GM21515 (cell line): Measurements from ENCODE around the gene EFCAB8.
"Not testable (repeated sequence)": the region's sequence is repeated elsewhere in the genome, so short reads cannot be mapped to it uniquely, and the experiment has no call there.

ENCODE experiments used
- ATAC-seq: cut with Tn5 transposase; IDR thresholded peaks from one replicate; pipeline ENCODE4 v1.9.1; 2021; ENCODE audit not compliant: unreplicated experiment

EFCAB8 gene

DNA sequence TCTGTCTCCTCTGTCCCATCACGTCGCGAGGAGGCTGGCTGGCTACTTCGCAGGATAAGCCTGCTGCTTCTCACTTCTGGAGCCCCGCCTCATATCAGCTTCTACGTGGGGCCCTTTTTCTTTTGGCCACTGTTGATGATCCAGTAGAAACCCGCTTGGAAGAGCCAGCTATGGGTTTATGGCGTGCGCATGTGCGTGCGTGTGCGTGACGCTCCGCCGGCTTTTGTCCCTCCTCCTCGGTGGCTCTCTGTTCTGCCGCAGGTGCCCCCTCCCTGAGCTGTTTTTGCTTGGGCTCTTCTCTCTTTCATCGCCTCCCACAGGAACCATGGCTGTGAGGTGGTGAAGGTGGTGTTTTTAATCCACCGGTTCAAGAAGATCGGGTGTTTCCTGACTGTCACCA lies 26.5 kb downstream of the EFCAB8 start:
- ATAC-seq = no peak

DNA sequence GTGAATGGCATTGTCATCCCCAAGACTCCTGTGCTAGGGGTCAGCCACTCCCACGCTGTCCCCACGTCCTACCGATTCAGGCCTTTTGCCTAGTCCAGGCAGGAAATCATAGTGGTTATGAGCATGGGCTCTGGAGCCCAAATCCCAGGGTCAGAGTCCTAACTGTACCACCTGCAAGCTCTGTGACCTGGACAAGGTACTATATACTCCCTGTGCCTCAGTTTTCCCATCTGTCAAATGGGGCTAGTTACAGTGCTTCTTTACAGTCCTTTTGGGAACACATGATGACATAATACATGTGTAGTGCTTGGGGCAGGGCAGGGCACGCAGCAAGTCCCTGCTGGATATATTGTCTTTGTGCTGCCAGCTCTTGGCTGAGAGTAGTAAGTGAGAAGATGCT lies 27.2 kb downstream of the EFCAB8 start:
- ATAC-seq = no peak

DNA sequence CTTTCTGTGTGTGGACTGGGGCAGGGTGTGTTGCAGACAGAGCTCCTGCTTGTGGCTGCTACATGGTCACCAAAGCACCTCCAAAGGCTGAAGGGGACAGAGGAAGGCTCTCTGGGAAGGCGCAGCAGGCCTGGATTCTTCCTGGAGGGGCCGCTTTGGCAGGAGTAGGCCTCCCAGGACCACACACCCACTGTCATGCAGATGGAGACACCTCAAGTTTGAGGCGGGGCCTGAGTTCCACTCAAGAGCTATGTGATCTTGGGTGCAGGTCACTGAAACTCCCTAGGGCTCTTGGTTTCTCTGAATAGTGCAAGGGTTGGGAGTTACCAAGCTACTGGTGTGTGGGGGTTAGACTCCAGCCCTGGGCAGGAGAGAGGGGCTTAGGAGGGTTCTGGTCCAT lies 27.9 kb downstream of the EFCAB8 start:
- ATAC-seq = no peak

DNA sequence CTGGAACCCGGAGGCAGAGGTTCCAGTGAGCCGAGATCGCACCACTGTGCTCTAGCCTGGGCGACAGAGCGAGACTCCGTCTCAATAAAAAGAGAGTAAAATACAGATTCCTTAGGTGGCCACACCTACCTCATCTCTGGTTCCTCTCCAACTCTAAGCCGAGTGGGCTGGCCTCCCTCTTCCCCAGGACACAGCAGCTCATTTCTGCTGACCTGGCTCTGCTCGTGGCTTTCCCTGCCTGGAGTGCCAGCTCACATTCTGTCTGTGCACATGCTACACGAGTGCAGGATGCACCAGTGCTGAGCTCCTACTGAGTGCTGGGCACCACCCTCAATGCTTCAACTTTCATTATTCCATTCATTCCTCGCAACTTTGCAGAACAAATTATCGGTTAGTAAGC lies 28.8 kb downstream of the EFCAB8 start:
- no peak for ATAC-seq

DNA sequence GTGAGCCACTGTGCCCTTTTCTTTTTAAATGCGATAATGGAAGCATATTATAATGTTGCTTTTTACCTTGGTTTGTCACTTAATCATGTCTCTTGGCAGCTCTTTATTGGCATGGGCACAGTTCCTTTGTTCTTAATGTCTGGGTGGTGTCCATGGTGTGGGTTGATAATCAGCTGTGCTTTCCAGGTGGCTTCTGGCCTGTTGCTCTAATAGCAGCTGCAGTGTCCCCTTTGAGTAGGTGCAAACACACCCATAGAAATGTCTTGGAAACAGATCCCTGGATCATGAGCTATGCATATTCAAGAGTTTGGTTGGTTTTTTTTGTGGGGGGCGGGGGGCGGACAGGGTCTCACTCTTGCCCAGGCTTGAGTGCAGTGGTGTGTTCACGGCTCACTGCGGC lies 29.9 kb downstream of the EFCAB8 start:
- ATAC-seq = no peak

DNA sequence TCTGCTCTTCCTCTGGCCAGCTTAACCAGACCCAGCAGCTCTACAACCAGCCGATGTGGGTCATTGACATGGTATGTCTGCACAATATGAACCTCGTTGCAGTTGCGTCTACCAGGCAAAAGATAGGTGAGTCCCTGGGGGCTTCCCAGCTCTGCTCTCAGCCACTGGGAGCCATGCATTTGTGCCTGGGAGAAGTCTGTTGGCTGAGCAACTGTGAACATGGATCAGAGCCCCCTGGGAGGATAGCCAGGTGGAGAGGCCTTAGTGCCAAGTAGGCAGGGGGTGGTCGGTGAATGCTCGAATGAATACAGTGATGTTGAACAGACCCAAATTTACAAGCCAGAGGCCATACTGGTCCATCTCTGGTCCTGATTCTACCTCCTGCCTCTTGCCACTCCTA lies 30.6 kb downstream of the EFCAB8 start:
- ATAC-seq = no peak

DNA sequence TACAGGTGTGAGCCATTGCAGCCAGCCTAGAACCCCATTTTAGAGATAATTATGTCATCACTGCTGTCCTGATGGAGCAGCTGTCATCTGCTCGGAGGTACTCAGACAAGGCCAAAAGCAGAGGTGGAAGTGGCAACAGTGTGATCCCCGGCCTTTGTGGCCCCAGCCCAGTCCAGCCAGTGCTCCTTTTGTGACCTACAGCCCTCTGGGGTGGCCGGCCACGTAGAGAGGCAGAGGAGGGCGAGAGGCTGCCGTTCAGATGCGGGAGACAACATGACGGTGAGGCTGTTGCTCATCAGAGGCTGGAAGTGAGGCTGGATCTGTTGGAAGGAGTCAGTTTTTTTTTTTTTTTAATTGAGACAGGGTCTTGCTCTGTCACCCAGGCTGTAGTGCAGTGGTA lies 32.8 kb downstream of the EFCAB8 start:
- no peak for ATAC-seq

DNA sequence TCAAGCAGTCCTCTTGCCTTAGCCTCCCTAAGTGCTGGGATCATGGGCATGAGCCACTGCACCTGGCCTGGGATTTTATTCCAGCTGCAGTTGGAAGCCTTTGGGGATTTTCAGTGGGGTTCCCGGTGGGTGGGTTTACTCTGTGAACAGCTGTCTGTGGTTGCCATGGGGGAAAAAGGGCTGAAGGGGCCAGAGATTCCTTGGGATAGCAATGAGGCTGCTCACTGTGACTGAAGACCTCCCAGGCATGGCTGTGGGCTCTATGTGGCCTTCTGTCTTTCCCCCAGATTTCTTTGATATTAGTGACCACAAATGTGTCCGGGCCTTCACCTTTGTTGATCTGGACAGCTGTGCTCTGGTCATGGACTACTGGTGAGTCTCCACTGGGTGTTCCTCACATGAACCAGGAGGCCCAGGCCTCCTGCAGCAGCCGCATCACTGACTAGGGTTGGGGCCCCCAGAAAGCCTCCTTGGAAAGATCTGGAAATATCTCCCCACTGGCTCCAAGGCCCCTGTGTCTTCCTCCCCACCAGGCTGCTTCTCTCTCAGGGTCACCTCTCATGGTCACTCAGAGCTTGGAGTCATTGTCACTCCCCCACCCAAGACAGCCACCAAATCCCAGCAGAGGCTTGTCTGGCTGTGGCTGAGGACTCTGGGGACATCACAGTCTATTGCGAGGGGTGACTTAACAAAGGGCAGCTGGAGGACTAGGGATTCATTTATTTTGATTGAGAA lies 33.4 kb downstream of the EFCAB8 start:
- no peak for ATAC-seq

DNA sequence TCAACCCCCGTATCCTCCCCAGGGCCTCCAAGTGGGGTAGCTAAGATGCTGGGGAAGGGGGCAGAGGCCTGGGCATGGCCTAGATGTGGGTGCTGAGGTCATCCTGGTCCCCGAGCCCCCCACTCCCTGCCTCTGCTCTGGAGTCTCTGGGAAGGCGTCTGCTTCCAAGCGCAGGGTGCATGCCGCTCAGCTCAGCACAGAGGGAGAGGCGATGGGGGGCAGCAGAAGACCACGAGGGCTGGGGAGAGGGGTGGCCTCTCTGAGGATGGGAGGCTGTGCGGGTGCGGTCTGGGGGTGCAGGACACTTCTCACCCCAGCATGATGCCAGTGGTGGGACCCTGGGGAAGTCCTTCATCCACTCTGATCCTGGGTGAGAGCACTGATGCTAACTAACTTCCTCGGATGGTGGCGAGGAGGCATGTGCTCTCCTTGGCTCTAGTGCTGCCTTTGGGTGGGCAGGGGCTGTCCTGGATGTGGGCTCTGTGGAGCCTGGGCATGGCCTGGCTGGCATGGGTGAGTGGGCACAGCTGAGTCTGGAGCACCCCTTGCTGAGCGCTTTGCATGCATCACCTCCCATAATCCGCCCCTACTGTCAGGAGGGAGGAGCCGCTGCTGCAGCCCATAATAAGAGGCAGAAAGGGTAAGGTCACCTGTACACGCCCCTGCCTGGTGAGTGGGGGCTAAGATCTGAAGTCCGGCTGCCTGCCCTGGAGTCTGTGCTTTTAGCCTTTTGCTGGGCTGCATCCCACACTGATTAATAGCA lies 34.7 kb downstream of the EFCAB8 start:
- no peak for ATAC-seq

DNA sequence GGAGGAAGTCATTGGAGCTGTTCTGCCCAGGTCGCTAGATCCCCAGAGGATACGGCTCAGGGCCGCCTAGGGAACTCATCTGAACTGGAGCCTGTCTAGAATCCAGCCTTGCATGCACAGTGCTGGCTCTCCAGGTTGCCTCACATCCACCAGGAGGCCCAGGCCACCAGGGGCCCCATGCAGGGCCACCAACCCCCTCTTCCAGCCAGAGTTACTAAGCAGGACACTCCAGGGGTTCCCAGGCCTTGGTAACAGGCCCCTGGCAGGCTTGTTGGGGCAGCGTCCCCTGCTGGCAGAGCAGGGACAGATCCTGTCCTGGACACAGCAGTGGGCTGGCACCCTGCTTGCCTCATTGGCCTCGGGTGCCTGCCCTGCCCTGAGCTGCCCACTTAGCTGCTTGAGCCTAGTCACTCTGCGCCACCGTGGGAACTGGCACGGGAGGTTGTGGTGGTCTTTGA lies 35.3 kb downstream of the EFCAB8 start:
- no peak for ATAC-seq

DNA sequence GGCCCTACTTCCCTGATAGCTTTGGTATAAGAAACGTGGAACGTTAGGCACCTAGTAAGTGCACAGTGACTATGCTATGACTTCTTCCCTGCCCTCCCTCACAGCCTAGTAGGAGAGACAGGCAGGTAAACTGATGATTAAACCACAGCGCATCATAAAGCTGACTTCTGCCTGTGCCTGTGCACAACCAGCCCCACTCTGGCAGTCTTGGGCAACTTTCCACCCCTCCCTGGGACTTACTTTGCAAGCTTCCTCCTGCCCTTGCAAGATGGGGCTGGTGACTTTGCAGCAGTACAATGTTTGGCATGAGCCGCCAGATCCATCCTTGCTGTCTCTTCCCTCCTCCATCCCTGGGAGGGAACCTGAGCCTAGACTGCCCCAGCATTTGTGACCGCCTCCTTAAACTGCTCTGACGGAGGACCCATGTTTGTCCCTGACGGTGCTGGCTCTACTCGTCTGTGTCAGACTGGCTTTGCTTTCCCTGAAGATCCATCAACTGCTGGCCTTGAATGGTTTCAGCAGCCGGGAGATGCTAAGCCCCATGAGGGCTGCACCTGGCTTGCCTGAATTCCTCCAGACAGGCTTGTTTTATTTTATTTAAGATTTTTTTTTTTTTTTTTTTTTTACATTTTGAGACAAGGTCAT lies 36.1 kb downstream of the EFCAB8 start:
- no peak for ATAC-seq

DNA sequence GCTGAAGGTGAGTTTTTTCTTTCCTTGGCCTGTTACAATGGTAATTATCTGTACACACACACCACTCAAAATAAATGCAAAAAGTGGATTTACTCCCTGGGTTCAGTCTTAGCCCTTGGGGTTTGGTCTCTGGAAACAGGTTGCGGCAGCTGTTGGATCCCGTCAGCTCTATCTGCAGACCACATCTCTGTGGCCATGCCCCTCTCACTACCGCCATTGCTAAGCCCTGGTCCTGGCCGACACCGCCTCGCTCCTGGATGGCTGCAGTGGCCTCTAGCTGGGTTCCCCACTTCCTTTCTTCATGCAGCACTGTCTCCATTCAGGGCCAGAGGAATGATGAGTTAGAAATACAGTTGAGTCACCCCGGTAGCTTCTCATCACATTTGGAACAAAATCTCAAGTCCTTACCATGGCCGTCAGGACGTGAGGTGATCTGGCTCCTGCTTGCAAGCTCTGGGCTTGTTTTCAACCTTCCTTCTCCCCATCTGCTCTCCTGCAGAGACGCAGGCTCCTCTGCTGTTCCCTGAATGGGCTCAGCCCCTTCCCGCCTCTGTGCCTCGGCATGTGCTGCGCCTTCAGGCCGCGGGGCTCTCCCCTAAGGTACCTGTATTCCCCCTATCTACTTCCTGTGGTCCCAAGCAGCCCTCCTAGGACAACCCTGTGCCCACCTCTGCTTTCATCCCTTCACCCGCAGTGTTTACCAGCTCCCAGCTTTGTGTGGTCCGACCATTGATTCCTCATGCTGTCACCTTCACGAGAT lies 38.0 kb downstream of the EFCAB8 start:
- no peak for ATAC-seq

DNA sequence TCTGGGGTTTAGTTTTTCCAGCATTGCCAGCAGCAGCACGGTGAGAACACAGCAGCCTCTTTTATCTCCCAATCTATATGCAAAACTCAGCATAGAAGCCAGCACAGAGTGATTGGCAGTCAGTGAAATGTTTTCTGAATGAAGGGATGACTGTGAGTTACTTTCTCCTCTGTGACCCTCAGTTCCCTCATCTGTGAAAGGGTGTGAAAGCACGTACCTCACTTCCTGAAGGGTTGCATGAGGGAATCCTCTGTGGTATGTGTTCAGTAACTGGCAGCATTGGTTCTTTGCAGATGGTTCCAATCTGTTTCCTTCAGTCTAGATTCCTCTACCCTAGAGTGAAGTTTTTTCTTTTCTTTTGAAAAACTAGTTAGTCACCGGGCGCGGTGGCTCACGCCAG lies 40.0 kb downstream of the EFCAB8 start:
- no peak for ATAC-seq

DNA sequence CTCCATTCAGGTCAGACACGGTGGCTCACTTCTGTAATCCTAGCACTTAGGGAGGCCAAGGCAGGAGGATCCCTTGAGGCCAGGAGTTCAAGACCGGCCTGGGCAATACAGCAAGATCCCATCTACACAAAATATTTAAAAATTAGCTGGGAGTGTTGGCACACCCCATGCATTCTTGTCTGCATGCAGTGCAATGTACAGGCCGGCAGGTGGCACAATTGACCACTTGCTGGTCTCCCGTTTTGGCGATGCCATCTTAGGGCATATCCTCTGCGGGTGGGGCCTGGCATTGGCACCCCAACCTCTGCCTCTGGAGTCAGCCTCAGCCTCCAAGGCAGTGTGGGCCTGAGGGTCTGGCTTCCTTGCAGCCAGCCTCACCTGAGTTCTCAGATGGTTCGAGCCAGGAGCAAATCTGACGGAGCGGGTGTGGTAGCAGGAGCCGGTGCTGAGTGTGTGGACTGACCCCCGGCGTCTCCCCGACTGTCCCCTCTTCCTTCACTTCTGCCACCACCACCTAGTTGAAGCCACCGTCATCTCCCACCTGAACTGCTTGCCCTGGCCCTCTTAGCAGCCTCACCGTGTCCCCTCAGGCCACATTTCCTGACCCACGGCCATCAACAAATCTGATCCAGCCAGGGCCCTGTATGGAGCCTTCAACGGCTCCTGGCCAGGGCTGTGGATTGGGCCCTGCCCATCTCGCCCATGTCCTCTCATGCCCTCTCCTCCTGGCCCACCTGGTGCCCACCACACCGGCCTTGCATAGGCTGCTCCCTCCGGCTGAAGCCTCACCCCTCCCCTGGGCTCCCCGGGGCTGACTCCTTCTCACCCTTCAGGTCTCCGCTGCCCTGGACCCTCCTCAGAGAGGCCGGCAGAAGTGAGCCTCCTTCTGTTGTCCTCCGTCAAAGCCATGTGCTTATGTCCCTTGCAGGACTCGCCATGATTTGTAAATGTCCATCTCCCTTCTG lies 44.0 kb downstream of the EFCAB8 start:
- no peak for ATAC-seq

DNA sequence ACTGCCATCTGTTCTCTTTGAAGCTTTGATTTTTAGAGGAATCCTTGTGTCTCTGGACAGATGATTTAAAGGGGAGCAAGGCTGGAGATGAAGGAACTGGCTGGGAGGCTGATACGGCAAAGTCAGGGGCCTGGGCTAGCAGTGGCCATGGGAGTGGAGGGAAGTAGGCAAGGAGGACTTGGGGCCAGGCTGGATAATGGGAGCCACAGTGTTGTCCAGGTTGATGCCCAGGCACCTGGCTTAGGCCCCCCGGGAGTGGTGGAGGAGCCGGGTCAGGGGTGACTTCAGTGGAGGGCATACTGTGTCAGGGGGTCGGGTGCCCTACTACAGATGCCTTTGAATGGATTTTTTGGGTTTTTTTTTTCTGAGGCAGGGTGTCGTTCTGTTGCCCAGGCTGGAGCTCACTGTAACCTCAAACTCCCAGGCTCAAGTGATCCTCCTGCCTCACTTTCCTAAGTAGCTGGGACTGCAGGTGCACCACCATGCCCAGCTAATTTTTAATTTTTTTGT lies 45.0 kb downstream of the EFCAB8 start:
- no peak for ATAC-seq

DNA sequence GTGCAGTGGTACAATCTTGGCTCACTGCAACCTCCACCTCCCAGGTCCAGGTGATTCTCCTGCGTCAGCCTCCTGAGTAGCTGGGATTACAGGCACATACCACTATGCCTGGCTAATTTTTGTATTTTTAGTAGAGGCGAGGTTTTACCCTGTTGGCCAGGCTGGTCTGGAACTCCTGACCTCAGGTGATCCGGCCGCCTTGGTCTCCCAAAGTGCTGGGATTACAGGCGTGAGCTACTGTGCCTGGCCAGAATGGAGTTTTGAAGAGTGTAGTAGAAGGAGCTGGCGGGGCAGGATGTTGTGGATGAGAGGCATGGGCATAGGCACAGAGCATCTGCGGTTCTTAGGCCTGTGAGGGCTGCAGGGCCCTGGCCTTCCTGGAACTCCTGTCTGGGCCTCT lies 46.0 kb downstream of the EFCAB8 start:
- ATAC-seq = not testable (repeated sequence)

DNA sequence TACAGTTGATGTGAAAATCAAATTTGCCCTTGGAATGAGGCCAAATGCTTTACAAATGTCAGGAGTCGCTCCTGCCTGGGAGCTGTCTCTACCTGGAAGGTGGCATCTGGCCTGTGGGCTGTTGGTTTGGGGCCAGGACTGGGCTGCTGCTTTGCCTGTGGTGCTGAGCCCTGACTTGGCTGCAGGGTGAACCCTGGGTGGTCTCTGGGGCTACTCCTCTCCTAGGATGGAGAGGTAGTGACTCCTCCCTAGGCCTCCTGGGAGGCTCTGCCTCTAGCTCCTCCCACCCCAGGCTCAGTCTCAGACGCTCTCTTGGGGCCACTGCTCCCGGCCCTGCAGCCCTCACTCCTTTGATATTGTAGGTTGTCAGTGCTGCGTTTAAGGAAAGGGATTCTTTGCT lies 47.5 kb downstream of the EFCAB8 start:
- no peak for ATAC-seq

DNA sequence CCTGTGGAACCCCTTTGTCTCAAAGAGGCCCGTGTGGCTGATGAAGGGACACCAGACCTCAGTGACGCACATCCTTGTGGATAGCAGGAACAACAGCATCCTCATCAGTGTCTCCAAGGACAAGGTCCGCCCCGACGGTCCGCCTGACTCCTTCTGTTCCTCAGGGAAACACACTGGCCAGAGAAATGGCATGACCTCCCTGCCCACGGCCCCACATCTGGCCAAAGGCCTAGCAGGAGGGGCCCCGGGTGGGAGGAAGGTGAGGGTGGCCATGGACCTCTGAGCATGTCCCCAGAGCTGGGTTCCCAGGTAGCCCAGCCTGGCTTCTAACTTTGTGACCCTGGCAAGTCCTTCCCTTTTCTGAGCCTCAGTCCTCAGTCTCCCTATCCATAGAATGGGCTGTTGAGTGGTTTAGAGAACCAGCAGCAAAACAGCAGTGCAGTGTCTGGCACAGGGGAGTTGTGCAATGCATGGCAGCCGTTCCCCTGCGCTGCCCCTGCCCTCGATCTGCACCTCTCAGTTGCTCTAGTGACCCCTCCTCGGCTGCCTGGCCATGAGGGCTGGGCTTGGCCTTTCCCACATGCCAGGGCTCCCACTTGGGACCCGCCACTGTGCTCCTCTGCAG lies 48.3 kb downstream of the EFCAB8 start:
- no peak for ATAC-seq

DNA sequence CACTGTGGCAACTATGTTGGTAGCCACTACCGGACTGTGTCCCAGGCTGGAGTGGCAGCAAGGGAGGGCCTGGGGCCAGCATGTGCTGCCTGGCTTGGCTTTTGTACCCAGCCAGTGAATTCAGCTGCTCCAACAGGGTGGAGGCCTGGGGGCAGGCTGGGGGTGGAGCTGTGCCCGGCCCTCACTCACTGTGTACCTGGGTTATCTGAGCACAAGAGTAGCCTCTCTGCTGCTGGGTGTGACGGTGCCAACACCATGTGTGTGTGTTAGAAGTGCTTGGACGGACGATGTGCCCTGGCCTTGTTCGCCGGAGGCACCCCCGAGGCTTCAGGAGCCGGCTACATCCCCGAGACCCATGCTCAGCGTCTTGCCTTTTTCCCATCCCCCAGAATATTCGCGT lies 49.2 kb downstream of the EFCAB8 start:
- ATAC-seq = no peak
